NCI-H2029 treated with DMSO at 0.1 percent for 48 hours (cell line): ENCODE data around the gene AARSD1.
"Not testable (repeated sequence)": the region's sequence is repeated elsewhere in the genome, so short reads cannot be mapped to it uniquely, and the experiment has no call there.

ENCODE experiments used
- DNase-seq: peaks from one replicate; lab custom pipeline; 2025; lab: John Stamatoyannopoulos, UW

Gene AARSD1

GRCh38 chr17:42920106-42920900 is 44.0 kb downstream of the AARSD1 start:
- no peak for DNase-seq

- not testable (repeated sequence) for DNase-seq
Measured at GRCh38 chr17:42919522-42920077, 44.7 kb downstream of the AARSD1 start.

DNA sequence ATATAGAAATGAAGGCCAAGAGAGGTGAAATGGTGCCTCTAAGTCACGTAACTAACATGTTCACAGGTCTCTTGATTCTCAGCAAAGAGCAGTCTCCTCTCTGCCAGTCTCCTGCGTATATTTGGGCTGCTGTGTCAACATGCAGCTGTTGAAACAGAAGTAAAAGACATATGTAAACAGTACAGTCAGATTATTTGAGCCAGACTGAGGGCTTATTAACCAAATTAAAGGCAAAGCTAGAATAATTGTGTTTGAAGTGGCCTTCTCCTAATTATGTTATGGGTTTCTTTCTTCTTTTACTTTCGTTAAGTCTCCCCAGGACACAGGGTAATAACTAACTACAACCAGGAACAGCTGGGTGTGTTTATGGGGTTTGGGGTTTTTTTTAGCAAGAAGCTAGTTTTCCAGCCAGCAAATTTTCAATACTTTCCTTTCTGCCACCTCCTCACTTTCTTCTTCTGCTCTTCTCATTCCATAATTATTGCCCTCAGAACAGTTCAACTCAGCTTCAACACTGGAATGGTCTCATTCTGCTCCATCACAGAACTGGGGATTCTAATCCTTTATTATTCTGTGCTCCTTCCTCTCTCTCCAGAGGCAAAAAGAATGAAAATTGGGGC is 45.2 kb downstream of the AARSD1 start:
- peak; percentile 54 for DNase-seq

GRCh38 chr17:42917236-42917603 is 47.0 kb downstream of the AARSD1 start:
- DNase-seq, result no peak

- DNase-seq, result not testable (repeated sequence)
Measured at GRCh38 chr17:42916388-42917235, 47.6 kb downstream of the AARSD1 start.

DNA sequence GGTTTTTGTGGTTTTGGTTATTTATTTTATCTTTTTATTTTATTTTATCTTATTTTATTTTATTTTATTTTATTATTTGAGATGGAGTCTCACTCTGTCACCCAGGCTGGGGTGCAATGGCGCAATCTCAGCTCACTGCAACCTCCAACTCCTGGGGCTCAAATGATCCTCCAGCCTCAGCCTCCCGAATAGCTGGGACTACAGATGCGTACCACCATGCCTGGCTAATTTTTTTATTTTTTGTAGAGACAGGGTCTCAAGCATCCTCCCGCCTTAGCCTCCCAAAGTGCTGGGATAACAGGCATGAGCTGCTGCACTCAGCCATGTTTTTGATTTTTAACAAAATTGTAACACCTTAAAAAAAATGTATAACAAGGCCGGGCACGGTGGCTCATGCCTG is 49.0 kb downstream of the AARSD1 start:
- DNase-seq, result not testable (repeated sequence)

DNA sequence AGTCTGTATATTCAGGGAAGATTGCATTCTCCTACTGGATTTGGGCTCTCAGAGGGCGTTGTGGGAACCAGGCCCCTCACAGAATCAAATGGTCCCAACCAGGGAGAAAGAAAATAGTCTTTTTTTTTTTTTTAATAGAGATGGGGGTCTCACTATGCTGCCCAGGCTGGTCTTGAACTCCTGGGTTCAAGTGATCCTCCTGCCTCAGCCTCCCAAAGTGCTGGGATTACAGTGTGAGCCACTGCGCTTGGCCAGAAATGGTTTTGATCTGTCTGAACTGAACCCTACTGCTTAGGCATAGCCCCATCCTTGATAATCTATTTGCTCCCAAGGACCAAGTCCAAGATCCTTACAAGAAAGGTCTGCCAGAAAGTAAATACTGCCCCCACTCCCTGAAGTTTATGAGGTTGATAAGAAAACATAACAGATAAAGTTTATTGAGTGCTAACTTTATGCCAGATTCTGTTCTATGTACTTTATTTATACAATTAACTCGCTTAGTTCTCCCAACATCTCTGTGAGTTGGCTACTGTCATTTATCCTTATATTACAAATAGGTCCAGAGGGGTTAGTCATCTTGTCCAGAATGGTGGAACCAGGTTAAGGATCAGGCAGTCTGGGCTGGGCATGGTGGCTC is 50.2 kb downstream of the AARSD1 start:
- no peak for DNase-seq

GRCh38 chr17:42913522-42913921 is 50.7 kb downstream of the AARSD1 start:
- DNase-seq, result no peak

- no peak for DNase-seq
Measured at GRCh38 chr17:42908872-42909700, 55.2 kb downstream of the AARSD1 start.

- DNase-seq, result no peak
Measured at GRCh38 chr17:42906772-42907446, 57.3 kb downstream of the AARSD1 start.

DNA sequence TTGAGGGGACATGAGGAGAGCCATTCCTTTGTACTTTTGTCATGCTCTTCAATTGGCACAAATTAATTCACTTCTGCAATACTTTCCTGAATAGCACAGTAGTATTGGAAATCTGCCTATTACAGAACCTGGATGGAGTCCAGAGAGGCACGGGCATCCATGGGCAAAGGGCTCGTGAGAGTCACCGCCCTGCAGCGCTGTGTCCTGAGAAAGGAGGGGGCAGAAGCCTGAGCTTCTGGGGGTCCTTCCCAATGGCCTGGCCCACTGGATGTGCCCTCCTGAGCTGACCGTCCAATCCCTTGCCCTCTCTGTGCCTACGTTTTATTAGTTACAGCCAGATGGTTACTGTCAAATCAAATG is 60.2 kb downstream of the AARSD1 start:
- no peak for DNase-seq

DNA sequence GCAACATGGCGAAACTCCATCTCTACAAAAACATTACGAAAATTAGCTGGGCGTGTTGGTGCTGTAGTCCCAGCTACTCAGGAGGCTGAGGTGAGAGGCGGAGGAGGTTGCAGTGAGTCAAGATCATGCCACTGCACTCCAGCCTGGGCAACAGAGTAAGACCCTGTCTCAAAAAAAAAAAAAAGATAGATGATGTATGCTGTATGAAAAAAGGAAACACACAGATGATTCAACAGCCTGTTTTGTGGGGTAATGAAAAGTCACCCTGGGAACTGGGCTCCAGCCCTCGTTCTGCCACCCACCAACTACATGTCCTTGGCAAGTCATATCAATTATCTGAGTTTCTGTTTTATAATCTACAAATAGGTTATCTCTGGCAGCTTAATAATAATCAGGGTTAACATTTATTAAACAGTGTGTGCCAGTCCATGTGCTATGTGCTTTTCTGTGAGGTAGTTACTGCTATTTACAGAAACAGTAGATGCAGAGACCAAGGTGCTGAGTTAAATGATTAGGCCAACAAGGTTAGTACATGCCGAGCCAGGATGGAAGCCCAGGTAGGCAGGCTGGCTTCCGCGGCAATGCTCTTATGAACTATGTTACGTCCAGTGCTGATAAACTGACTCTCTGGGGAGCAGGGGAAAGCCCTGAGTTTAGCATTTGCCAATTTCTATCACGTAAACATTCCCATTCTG is 62.6 kb downstream of the AARSD1 start:
- DNase-seq, result no peak
